Stimulated activated CD8-positive, alpha-beta memory T cell treated with anti-CD3 and anti-CD28 coated beads, Interleukin-15, amount 100 ng/mL, for 48 hours (primary cell): Measurements from ENCODE around the gene KCNH1.
A peak's percentile ranks its signal among the peaks of the same experiment; 100 is the strongest.

Experiments used
- DNase-seq, 2 donors: peaks; one replicate each; pipeline ENCODE4 v3.0.0-alpha.2; 2020; ENCODE audit warnings: low read depth in 2 of 2

The KCNH1 gene

GRCh38 chr1:210711825-210712612 is 421.9 kb downstream of the KCNH1 start:
- DNase-seq = no peak

GRCh38 chr1:210709701-210710100 is 424.2 kb downstream of the KCNH1 start:
- DNase-seq = no peak

GRCh38 chr1:210707300-210708240 is 426.4 kb downstream of the KCNH1 start:
- DNase-seq = no peak

- DNase-seq = no peak
Observed at GRCh38 chr1:210706246-210706645, 427.7 kb downstream of the KCNH1 start.

GRCh38 chr1:210705086-210705485 is 428.9 kb downstream of the KCNH1 start:
- DNase-seq = no peak

- DNase-seq = no peak
Observed at GRCh38 chr1:210703593-210703992, 430.4 kb downstream of the KCNH1 start.

- no peak for DNase-seq
Observed at GRCh38 chr1:210702506-210702905, 431.4 kb downstream of the KCNH1 start.

- no peak for DNase-seq
Observed at GRCh38 chr1:210700511-210700910, 433.4 kb downstream of the KCNH1 start.

- DNase-seq = no peak
Observed at GRCh38 chr1:210700083-210700482, 433.9 kb downstream of the KCNH1 start.

GRCh38 chr1:210698661-210699060 is 435.3 kb downstream of the KCNH1 start:
- DNase-seq = no peak

GRCh38 chr1:210697185-210697584 is 436.8 kb downstream of the KCNH1 start:
- DNase-seq = no peak

GRCh38 chr1:210696709-210697108 is 437.2 kb downstream of the KCNH1 start:
- peak in 1 of 2 donors; percentile 22 for DNase-seq

GRCh38 chr1:210695026-210695425 is 438.9 kb downstream of the KCNH1 start:
- DNase-seq = no peak

- DNase-seq = no peak
Observed at GRCh38 chr1:210692796-210693195, 441.2 kb downstream of the KCNH1 start.

- DNase-seq = no peak
Observed at GRCh38 chr1:210691039-210691610, 442.8 kb downstream of the KCNH1 start.

GRCh38 chr1:210690236-210690635 is 443.7 kb downstream of the KCNH1 start:
- no peak for DNase-seq

- DNase-seq = no peak
Observed at GRCh38 chr1:210689826-210690225, 444.1 kb downstream of the KCNH1 start.

GRCh38 chr1:210688512-210689234 is 445.3 kb downstream of the KCNH1 start:
- no peak for DNase-seq

- no peak for DNase-seq
Observed at GRCh38 chr1:210687582-210688279, 446.2 kb downstream of the KCNH1 start.

- DNase-seq = no peak
Observed at GRCh38 chr1:210686841-210687240, 447.1 kb downstream of the KCNH1 start.

GRCh38 chr1:210685295-210685650 is 448.7 kb downstream of the KCNH1 start:
- DNase-seq = no peak
